Measurements from ENCODE around the gene SHANK3.
A peak's percentile ranks its signal among the peaks of the same experiment; 100 is the strongest.
"Not testable (repeated sequence)": the region's sequence is repeated elsewhere in the genome, so short reads cannot be mapped to it uniquely, and the experiment has no call there.

SHANK3 gene

DNA sequence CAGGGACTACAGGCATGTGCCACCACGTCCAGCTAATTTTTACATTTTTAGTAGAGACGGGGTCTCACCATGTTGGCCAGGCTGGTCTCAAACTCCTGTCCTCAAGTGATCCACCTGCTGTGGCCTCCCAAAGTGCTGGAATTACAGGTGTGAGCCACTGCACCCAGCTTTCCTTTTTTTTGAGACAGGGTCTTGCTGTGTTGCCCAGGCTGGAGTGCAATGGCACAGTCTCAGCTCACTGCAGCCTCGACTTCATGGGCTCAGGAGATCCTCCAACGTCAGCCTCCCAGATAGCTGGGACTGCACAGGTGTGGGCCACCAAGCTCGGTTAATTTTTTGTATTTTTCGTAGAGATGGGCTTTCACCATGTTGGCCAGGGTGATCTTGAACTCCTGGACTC, 18.0 kb upstream of the SHANK3 start:
- DNase-seq, result not testable (repeated sequence)

DNA sequence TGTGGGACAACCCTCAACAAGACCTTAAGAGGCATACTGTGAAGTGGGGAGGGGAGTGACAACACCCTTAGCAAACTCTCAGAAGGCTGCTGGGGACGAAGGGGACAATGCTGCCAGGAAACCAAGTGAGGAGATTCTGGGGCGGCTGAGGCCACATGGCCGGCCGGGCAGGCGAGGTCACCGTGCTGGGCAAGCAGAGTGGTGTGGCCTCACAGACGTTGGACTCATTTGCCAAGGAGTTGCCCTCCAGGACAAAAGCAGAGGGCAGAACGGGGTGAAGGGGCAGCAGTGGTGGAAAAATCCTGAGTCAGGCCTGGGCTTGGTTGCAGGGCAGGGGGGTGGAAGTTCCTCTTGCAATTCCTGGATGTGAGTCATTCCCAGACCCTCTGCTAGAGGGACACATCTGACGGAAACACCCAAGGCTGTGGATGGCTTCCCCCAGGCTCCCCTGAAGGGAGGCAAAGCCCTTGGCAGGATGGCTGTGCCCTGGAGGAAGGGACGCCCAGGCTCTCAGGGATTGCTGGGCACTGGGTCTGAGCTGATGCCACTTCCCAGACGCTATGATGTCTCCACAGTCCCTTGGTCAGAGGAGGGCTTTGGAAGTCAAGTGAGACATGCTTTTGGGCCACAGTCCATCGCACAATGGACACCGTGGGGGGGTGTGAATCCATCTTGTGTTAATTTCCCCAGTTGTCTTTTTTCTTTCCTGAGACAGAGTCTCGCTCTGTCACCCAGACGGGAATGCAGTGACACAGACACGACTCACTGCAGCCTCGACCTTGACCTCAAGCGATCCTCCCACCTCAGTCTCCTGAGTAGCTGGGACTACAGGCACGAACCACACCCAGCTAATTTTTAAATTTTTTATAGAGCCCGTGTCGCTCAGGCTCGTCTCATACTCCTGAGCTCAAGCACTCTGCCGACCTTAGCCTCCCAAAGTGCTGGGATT, 16.2 kb upstream of the SHANK3 start:
- DNase-seq, result no peak

DNA sequence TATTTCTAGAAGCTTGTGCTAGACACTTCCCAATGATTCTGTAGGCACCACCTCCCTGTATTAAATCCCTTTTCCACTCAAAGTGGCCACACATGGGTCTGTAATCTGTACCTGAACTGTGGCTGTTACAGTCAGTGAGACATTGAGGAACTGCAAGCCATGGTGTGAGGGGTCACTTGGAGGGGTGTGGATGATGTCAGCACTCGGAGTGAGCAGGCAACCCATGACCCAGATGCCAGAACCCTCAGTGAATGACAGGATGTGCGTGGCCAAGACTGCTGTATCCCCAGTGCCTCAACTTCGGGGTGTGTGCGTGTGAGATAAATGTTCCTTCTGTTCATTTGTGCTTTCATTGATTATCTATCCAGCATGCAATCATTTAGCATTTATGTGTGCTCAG, 14.7 kb upstream of the SHANK3 start:
- DNase-seq, result no peak

DNA sequence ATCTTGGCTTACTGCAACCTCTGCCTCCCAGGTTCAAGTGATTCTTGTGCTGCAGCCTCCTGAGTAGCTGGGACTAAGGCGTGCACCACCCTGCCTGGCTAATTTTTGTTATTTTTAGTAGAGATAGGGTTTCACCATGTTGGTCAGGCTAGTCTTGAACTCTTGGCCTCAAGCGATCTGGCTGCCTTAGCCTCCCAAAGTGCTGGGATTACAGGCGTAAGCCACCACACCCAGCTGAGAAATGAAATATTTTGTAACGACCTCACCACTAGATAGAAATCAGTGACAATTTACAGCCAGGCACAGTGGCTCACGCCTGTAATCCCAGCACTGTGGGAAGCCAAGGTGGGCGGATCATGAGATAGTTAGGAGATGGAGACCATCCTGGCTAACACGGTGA, 12.9 kb upstream of the SHANK3 start:
- not testable (repeated sequence) for DNase-seq

DNA sequence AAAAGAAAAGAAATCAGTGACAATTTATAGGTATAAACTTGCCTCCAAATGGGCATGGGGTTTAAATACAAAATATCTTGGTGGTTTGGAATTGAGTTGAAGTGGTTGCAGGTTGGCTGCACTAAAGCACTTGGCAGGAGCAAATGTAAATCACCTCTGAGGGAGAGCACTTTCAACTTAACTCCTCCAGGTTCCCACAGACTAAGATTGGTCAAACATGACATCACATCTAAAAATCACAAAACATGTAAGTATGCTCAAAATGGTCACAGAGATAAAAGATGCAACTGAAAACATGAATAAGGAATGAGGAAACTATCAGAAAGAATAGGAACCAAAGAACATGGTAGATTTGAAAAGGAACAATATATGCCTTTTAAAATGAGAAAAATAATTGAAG, 12.3 kb upstream of the SHANK3 start:
- DNase-seq, result no peak

DNA sequence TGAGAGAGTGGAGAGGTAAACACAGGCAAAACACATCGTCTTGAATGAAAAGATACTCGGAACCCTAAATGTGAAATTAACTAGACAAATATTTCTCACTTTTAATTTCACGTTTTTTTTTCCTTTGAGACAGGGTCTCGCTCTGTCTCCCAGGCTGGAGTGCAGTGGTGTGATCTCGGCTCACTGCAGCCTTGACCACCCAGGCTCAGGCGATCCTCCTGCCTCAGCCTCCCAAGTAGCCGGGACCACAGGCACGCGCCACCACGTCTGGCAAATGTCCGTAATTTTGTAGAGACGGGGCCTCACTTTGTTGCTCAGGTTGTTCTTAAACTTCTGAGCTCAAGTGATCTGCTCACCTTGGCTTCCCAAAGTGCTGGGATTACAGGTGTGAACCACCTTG, 7.4 kb upstream of the SHANK3 start:
- no peak for DNase-seq

DNA sequence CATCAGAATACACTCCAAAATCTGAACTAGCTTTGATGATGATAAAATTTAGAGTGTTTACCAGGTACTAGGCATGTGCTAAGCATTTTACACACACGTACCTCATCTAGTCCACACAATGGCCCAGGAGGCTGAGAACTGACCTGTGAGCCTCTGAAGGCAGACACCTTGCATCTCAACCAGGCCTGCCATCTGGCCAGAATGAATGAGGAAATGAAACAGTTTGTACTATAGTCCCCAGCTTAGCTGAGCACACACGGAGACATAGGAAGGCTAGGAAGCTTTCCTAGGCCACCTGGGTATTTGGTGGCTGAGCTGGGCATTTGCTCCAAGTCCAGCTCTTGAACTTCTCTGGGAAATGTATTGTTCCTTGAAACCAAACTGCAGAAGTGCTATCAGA, 6.9 kb upstream of the SHANK3 start:
- no peak for DNase-seq

DNA sequence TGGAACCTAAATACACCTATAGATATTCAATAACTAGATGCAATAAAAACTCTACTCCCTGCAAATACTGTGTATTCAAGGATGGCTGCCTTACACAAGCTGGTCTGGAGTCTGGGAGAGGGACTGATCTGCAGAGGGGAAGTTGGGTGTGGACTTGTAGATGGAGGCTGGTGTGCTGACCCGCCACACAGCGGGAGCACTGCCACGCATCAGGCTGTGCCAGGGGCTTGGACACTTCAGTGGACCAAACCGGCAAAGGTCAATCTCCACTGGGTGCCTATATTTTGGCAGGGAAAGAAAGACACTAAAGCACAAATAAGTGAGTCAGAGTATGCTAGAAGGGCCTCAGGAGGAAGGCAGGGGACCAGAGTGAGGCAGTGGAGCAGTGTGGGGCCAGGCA, 2.1 kb upstream of the SHANK3 start:
- DNase-seq, result no peak

DNA sequence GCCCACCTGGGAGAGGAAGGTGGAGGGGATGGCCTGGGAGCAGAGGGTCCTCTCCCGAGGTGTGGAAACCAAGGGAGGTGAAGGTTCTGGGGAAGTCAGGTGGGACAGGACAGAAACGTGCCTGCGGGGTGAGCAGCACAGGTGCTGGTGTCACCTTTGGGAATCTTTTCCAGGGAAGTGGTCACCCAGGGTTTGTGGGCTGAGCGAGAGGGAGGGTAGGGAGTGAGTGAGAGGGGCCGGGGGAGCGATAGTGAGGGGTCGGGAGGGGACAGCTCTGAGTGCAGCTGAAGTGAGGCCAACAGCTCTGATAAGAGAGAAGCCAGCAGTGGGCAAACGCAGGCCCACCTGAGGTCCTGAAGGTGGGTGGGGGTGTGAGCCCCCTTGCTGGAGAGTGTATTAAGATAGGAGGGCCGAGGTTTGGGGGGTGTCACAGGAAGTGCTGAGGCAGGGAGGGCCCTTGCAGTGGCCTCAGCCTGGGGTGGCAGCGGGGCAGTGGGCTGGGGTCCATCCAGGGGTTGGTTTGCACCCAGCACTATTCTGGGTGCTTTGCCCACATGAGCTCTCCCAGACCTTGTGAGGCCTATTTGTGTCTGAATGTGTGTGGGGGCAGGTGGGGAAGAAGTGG, 1.6 kb upstream of the SHANK3 start:
- no peak for DNase-seq

DNA sequence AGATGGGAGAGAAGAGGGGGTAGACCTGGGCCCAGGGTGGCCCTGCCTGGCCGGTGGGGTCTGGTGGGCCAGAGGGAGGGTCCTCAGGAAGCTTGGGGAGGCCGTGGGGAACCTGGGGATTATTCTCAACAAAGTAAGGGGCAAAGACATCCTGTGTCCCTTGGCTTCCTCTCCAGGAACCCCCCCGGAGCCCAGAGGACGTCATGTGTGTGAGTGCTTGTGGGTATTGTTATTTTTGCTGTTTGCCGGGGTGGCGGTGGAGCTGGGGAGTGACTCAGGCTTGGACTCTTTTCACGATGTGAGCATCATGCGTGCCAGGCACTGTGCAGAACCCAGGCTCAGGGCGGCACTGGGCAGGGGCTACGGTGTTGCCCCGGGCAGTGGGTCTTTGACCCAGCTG, 982 bp upstream of the SHANK3 start:
- DNase-seq, result peak in 1 of 2 donors; percentile 50

DNA sequence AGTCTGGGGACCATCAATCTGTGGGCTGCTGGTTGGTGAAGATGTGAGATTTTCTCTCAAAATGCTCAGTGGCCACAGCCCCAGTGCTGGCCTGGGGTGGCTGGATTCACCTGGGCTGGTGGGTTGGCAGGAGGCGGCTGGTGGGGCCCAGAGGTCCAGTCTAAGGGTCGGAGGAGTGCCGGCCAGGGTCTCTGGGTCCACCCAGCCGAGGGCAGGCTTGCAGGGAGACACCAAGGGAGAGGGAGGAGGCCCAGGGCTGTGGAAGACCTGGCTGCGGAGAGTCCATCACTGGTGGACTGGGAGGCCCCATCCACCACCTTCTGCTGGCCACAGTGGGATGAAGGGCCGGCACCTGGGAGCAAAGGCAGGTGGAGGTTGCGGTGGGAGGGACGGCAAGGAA, 582 bp upstream of the SHANK3 start:
- no peak for DNase-seq

DNA sequence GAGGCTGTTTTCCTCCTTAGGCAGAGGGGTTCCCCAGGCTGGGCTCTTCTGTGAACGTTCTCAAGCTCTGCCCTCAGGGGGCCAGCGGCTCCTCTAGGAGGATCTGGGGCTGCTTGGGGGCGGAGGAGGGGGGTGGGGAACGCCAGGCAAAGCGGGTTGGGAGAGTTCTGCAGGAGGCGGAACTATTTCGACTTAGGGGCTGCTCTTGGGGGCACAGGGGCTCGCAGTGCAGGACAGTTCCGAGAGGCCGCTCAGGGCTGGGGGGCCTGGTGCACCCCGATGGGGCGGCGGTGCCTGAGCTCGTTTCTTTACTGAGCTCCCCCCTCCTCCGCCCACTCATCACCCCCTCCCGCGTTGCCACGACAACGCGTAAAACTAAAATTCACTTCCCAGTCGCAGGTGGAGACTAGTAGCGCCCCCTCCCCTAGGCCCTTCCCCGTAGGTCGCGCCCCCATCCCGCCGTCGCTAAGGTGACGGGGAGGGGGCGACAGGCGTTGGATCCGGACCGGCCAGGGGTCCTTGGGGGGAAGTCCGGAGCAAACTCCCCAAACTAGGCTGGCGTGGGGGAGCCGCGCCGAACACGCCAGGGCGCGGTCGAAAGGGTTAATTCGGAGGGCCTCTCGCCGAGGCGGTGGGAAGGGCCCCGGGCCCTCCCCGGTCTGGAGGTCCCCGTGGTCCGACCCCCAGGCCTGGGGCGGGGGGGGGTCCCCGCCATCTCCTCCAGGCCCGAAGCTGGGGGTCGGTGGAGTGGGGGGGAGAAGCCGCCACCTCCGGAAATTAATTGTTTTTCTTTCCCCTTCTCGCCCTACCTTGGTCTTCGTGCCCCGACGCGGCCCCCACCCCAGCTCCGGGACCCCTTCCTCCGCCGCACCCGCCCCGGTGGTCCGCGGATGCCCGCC, 857 bp downstream of the SHANK3 start:
- peak in 1 of 2 donors; percentile 27 for DNase-seq

DNA sequence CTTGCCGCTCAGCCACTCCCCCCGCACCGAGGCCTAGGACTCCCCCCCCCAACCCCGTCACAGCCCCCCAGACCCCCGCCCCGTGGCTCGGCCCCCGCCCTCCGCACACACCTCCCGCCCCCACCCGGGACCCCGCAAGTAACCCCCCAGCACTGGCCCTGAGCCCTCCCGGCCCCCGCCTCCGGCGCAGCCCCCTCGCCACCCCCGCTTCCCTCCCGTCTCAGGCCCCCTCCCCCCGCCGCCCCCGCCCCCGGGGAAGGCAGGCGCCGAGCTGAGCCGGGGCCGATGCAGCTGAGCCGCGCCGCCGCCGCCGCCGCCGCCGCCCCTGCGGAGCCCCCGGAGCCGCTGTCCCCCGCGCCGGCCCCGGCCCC, 1.5 kb downstream of the SHANK3 start:
- DNase-seq, result no peak

DNA sequence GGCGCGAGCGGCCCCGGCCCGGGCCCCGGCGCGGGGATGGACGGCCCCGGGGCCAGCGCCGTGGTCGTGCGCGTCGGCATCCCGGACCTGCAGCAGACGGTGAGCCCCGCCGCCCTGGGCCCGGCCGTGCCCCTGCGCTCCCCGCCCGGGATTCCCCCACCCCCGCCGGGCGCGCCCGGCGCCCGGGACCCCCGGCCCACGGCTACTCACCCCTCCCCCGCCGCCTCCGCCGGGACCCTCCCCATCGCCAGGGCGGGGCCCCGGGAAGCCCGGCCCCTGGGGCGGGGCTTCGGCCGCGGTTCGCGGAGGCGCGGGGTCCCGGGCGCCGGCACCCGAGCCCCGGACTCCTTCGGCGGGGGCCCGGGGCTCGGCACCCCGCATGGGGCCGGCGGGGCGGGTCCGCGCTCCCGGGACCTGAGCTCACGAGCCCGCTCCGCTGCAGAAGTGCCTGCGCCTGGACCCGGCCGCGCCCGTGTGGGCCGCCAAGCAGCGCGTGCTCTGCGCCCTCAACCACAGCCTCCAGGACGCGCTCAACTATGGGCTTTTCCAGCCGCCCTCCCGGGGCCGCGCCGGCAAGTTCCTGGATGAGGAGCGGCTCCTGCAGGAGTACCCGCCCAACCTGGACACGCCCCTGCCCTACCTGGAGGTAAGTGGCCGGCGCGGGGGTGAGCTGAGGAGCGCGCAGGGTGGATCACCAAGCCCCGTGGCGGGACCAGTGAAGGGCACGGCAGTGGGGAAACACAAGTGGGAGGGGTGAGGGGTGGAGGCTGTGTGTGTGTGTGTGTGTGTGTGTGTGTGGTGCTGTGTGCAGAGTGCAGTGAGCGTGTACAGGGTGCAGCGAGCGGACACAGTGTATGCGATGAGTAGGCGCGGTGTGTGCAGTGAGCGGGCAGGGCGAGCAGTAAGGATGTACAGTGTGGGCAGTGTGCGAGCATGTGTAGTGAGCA, 2.3 kb downstream of the SHANK3 start:
- DNase-seq, result no peak

DNA sequence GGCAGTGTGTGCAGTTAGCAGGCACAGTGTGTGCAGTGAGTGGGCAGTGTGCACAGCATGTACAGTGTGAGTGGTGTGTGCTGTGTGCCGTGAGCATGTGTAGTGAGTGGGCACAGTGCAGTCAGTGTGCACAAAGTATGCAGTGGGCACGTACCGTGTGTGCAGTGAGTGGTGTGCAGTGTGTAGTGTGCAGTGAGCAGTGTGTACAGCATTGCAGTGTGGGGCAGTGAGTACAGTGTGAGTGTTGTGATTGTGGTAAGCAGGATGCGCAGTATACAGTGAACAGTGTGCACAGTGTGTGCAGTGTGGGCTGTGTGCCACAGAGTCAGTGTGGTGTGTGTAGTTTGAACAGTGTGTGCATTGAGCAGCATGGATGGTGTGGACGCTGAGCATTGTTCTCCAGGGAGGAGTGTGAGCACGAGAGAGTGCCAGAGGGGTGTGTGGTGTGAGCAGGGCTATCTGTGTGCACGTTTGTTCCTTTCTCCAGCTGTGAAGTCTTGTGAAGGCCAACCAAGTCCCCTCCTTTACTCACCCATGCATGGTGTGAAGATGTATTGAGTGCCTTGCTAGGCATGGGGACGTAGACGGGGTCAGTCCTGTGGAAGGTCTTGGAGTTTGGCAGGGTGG, 3.0 kb downstream of the SHANK3 start:
- DNase-seq, result no peak

DNA sequence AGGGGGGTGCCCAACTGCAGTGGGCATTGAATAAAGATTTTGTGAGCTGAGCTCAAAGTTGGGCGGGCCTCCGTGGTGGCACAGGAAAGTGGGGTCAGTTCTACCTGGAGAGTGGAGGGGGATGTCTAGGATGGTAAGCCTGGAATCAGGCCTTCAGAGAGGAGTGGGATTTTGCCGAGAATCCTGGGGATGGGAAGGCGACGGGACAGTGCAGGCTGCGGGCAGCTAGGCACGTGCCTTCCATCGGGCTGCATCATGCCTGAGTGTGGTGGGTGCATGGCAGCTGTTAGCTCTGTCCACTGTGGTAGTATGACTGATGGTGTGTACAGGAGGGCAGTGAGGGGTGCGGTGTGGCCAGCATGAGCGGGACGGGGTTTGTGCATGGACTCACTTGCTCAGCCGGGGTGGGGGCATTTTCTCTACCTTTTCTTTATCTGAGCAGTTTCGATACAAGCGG, 3.6 kb downstream of the SHANK3 start:
- DNase-seq, result no peak

DNA sequence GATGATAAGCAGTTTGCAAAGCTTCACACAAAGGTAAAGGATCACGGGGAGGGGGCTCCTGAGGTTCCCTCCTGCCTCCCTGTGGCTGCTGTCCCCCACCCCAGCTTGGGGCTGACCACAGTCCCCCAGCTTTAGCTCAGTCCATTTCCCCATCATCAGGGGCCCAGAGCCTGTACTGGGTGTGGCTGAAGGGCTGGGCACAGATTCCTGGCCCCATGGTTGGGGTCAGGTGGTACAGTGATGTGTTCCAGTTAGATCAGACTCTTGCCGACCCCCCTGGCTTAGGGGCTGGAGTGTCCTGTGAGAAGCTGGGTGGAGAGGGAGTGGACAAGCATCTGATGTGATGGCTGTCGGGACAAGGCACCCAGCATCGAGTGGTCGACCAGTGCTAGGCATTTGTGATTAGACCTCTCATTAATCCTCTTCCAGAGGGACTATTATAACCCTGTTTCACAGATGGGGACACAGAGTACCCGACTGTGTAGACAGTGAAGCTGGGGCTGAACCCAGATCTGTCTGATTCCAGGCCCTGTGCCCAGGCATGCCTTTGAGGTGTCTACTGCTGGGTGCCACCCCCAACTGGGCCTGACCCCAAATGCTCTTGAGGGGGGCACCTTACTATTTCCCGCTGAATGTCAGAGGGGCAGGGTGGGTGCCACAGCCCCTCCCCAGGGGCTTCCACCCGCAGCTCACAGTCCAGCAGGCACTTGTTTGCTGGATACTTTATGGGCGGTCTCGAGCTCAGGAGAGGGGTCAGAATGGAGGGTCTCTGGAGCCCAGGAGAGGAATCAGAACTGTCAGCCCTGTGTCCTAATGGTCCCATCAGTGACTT, 4.3 kb downstream of the SHANK3 start:
- no peak for DNase-seq

DNA sequence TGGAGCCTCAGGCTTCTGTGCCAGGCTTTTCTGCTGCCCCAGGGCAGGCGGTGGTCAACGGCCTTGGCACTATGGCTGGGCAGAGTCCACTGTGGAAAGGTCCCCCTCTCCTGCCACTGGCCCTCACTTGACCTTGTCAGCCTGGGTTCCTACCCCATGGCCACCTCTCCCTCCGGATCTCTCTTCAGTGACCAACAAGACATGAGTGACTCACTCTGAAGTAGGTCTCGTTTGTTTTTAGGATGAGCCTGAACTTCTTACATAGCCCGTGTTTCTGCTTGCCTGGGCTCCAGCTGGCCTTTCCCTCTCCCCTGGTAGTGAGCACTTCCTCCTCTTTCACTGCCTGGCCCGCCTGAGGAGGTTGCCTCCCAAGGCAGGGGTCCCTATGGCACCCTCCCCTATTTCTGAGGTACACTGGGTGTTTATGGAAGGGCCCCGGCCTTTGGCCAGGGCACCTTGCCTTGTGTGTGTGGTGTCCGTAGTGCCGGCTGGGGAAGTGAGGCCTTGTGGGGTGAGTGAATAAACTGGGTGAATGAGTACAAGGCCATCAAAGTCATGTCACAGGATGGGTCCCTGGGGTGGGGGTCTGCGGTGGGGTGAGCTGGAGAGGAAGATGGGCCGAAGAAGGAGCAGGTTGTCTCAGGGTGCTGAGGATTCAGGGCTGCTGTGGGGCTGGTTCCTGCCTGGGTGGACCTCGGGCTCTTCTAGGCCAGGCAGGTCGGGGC, 5.0 kb downstream of the SHANK3 start:
- no peak for DNase-seq

DNA sequence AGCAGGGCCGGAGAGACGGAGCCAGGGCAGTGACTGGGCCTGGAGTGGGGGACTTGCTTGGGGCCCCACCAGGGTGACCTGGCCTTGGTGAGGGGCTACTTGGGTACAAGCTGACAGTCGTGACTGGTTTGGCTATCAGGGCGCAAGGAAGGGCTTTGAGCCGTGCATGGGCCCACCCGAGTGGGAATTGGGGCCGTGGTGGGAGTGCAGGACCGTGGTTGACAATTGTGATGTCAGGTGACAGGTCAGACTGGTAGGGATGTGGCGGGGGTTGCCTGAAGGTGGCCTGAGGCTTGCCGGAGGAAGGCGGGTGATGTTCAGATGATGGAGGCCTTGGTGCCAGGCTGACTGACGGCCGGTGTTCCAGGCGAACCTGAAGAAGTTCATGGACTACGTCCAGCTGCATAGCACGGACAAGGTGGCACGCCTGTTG, 5.6 kb downstream of the SHANK3 start:
- no peak for DNase-seq
